Measurements from ENCODE around the gene FAM193B.

DNA sequence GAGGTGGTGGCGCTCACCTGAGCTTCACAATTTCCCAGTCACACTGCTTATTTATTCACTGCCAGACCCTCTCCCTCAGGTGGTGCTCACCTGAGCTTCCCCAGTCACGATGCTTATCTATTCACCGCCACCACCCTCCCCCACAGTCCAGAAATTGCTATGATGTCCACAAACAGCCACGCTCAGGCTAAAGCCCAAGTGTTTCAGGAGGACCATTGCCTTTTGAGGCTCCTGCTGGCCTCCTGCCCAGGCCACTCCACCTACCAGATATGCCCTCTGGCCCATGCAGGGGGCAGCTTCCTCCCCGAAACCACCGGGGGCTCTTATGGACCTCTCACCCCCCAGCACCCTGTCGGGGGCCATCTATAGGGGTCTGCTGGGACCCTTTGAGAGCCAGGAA is 61.5 kb downstream of the FAM193B start:
- TF ChIP-seq, protein P1, sequence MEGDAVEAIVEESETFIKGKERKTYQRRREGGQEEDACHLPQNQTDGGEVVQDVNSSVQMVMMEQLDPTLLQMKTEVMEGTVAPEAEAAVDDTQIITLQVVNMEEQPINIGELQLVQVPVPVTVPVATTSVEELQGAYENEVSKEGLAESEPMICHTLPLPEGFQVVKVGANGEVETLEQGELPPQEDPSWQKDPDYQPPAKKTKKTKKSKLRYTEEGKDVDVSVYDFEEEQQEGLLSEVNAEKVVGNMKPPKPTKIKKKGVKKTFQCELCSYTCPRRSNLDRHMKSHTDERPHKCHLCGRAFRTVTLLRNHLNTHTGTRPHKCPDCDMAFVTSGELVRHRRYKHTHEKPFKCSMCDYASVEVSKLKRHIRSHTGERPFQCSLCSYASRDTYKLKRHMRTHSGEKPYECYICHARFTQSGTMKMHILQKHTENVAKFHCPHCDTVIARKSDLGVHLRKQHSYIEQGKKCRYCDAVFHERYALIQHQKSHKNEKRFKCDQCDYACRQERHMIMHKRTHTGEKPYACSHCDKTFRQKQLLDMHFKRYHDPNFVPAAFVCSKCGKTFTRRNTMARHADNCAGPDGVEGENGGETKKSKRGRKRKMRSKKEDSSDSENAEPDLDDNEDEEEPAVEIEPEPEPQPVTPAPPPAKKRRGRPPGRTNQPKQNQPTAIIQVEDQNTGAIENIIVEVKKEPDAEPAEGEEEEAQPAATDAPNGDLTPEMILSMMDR (IDR thresholded peaks at IDR 0.05; ENCODE audit: low read depth, low read length): no peak
- no peak for TF ChIP-seq EZH2phosphoT487 (IDR thresholded peaks at IDR 0.05; ENCODE audit: low read depth)
